K562 (cell line): ENCODE measurements around the gene SLC25A20. TPM values are rescaled to one million over a fixed set of nuclear protein-coding genes. Genes with fewer than 3 reads are reported as not detected.

Source experiments
- BHLHE40 ChIP-seq: IDR thresholded peaks from 2 replicates; pipeline ENCODE4 v1.6.1; 2011; ENCODE audit warnings: low read length, improper control_type of control experiment
- CEBPB ChIP-seq: fragments of 450-650 bp; IDR thresholded peaks from 2 replicates; pipeline ENCODE4 v1.6.1; 2016; ENCODE audit warnings: missing genetic modification characterization, missing compliant biosample characterization
- COPS2 ChIP-seq: fragments of 450-650 bp; conservative IDR thresholded peaks from 2 replicates; pipeline ENCODE4 v1.6.1; 2016; ENCODE audit warnings: mild to moderate bottlenecking, moderate library complexity
- DEAF1 ChIP-seq: fragments of 450-650 bp; formaldehyde crosslinking; IDR thresholded peaks from 2 replicates; pipeline ENCODE4 v1.4.0; 2020; ENCODE audit warnings: mild to moderate bottlenecking, moderate library complexity
- GABPB1 ChIP-seq: sonication (generic); formaldehyde crosslinking; IDR thresholded peaks from 2 replicates; pipeline ENCODE4 v1.8.0; 2022; ENCODE audit warnings: mild to moderate bottlenecking, missing genetic modification reagents
- HNRNPH1 ChIP-seq: fragments of 200-400 bp; formaldehyde crosslinking; optimal IDR thresholded peaks from 2 replicates; pipeline ENCODE3; 2017; ENCODE audit warnings: low read depth, mild to moderate bottlenecking, low read length, moderate library complexity
- MCM3 ChIP-seq: fragments of 450-650 bp; IDR thresholded peaks from 2 replicates; pipeline ENCODE4 v1.6.1; 2016
- NCOA6 ChIP-seq: fragments of 450-650 bp; IDR thresholded peaks from 2 replicates; pipeline ENCODE4 v1.6.1; 2017; ENCODE audit warnings: mild to moderate bottlenecking
- TEAD4 ChIP-seq, 2 experiments: sonication (generic) in 1 of 2; formaldehyde crosslinking in 1 of 2; IDR thresholded peaks; 2 replicates each; pipeline versions ENCODE4 v1.6.1 to v1.8.0; 2012 to 2022; ENCODE audit warnings: borderline replicate concordance in 1 of 2, inconsistent platforms in 1 of 2, low read length in 1 of 2, mild to moderate bottlenecking in 1 of 2, missing genetic modification reagents in 1 of 2
- ZKSCAN1 ChIP-seq: fragments of 150-350 bp; IDR thresholded peaks from 2 replicates; pipeline ENCODE4 v1.6.1; 2016; ENCODE audit warnings: low read depth, low read length
- ZNF224 ChIP-seq: sonication (generic); formaldehyde crosslinking; IDR thresholded peaks from 2 replicates; pipeline ENCODE4 v1.8.0; 2022; ENCODE audit warnings: mild to moderate bottlenecking, missing genetic modification reagents
- ZNF274 ChIP-seq: IDR thresholded peaks from 2 replicates; pipeline ENCODE4 v1.6.1; 2011; ENCODE audit warnings: low read depth, mild to moderate bottlenecking, low read length, moderate library complexity, borderline replicate concordance
- ZNF408 ChIP-seq: fragments of 250-450 bp; sonication (Bioruptor Pico); IDR thresholded peaks from 2 replicates; pipeline ENCODE4 v1.4.0; 2020; ENCODE audit warnings: low read depth, mild to moderate bottlenecking, moderate library complexity
- ZNF589 ChIP-seq: fragments of 200-800 bp; sonication (Bioruptor generic); IDR thresholded peaks from 2 replicates; pipeline ENCODE4 v1.6.1; 2016; ENCODE audit warnings: low read depth, missing genetic modification characterization, missing compliant biosample characterization
- polyA plus RNA-seq, 8 experiments: library from polyadenylated mRNA; depleted of rRNA in 4 of 8; stranded (reverse) in 5 of 8; unstranded in 3 of 8; fragments of >200 nt; fragmentation: Nextera tagmentation in 2 of 8; fragmentation: Illumina TruSeq in 1 of 8; extraction: Ambion mirVana in 2 of 8; extraction: Trizol in 1 of 8; gene quantifications; 2 replicates each; pipeline versions ENCODE4 v1.2.1 to v1.2.3, GENCODE V29; 2011 to 2014; ENCODE audit warnings: inconsistent platforms in 1 of 8, missing spikeins in 1 of 8
- total RNA-seq, 7 experiments: library from RNA; depleted of rRNA in 6 of 7; stranded (reverse); fragments of >200 nt in 6 of 7; fragmentation: Illumina TruSeq in 2 of 7; extraction: Trizol in 2 of 7; gene quantifications; 2 replicates each; pipeline versions ENCODE4 v1.2.1 to v1.2.3, GENCODE V29; 2011 to 2021; ENCODE audit warnings: low replicate concordance in 1 of 7
- TF ChIP-seq, protein P1 (sequence below): IDR thresholded peaks from 2 replicates; pipeline ENCODE4 v1.6.1; 2011; ENCODE audit warnings: borderline replicate concordance, low read depth, mild to moderate bottlenecking, moderate library complexity, low read length; ENCODE audit not compliant: insufficient read depth, poor library complexity, severe bottlenecking
- TF ChIP-seq, protein P2 (sequence below): fragments of 450-650 bp; conservative IDR thresholded peaks from 2 replicates; pipeline ENCODE4 v1.6.1; 2016; ENCODE audit warnings: missing genetic modification characterization, low read depth, mild to moderate bottlenecking, missing compliant biosample characterization, moderate library complexity

The SLC25A20 gene
- total and polyA plus RNA-seq, 9 of the 15 experiments (the other 6 are each of a cell fraction or from before 2014, with no cell fraction given) = 14.3 to 48.1 (median 21.6) TPM

GRCh38 chr3:48918388-48919214 is 19.9 kb upstream of the SLC25A20 start, which contains the start of gene ARIH2 (continued):
- TF ChIP-seq ZNF274 (no peak; the same call in 1 of the 2 replicates), DEAF1 (CRISPR knock-in tag) (no peak), HNRNPH1 (no peak), GABPB1 (CRISPR knock-in tag) (peak; percentile 94), MCM3 (no peak), ZNF589 (CRISPR knock-in tag) (no peak), CEBPB (tag) (peak; percentile 70), ZNF408 (no peak), ZNF224 (no peak), COPS2 (no peak), BHLHE40 (no peak), TEAD4 (IDR thresholded peaks at IDR 0.05; ENCODE audit: low read length) (no peak), TEAD4 (CRISPR knock-in tag; IDR thresholded peaks at IDR 0.05; ENCODE audit: borderline replicate concordance) (no peak), NCOA6 (no peak), ZKSCAN1 (no peak)
- TF ChIP-seq, protein P1, sequence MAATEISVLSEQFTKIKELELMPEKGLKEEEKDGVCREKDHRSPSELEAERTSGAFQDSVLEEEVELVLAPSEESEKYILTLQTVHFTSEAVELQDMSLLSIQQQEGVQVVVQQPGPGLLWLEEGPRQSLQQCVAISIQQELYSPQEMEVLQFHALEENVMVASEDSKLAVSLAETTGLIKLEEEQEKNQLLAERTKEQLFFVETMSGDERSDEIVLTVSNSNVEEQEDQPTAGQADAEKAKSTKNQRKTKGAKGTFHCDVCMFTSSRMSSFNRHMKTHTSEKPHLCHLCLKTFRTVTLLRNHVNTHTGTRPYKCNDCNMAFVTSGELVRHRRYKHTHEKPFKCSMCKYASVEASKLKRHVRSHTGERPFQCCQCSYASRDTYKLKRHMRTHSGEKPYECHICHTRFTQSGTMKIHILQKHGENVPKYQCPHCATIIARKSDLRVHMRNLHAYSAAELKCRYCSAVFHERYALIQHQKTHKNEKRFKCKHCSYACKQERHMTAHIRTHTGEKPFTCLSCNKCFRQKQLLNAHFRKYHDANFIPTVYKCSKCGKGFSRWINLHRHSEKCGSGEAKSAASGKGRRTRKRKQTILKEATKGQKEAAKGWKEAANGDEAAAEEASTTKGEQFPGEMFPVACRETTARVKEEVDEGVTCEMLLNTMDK = peak; percentile 38
- TF ChIP-seq, protein P2, sequence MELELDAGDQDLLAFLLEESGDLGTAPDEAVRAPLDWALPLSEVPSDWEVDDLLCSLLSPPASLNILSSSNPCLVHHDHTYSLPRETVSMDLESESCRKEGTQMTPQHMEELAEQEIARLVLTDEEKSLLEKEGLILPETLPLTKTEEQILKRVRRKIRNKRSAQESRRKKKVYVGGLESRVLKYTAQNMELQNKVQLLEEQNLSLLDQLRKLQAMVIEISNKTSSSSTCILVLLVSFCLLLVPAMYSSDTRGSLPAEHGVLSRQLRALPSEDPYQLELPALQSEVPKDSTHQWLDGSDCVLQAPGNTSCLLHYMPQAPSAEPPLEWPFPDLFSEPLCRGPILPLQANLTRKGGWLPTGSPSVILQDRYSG (tag) = no peak
